Mammary epithelial cell (primary cell): ENCODE results near the gene P2RX1.

Experiments used
- CTCF ChIP-seq, 2 donors: IDR thresholded peaks in 1 of 2; conservative IDR thresholded peaks in 1 of 2; 2 replicates each; pipeline ENCODE4 v1.5.1; 2011 to 2012; ENCODE audit warnings: inconsistent platforms in 2 of 2, low read length in 2 of 2, mild to moderate bottlenecking in 2 of 2, control low read depth in 1 of 2, low read depth in 1 of 2; ENCODE audit not compliant: insufficient read depth in 1 of 2; ENCODE audit errors: extremely low read depth in 1 of 2
- EZH2 ChIP-seq: IDR thresholded peaks from 2 replicates; pipeline ENCODE4 v1.6.1; 2012; ENCODE audit warnings: low read length, inconsistent platforms, borderline replicate concordance

- TF ChIP-seq CTCF (conservative IDR thresholded peaks at IDR 0.05 in 1 of 2, IDR thresholded peaks at IDR 0.05 in 1 of 2; ENCODE audit: extremely low read depth in 1 of 2, insufficient read depth in 1 of 2, low read depth in 1 of 2, low read length in 2 of 2), result no peak
- TF ChIP-seq EZH2, result no peak
Measured at GRCh38 chr17:3956983-3957382, 40.7 kb upstream of the P2RX1 start.
